ENCODE data around the gene M1AP.

M1AP gene

DNA sequence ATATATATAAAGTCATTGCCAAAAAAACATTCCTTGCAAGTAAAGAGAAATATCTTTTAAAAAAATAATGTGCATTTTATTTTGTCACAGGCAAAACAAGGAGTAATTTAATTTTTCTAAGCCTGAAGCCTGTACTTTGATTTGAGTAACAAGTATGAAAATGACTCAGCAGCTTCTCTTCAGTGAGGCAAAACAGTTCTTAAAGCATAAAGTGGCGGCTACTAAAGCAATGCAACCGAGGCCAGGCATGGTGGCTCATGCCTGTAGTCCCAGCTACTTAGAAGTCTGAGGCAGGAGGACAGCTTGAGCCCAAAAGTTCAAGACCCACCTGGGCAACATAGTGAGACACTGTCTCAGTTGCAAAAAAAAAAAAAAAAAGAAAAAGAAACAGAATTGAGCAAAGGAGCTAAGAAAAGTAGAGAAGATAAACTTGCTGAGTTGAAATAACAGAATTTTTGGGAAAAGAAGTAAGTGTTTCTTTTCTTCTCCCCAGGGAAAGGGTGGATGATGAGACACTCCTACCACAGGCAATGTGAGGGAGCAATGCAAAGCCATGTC lies 64.0 kb downstream of the M1AP start:
- TF ChIP-seq, protein P1, sequence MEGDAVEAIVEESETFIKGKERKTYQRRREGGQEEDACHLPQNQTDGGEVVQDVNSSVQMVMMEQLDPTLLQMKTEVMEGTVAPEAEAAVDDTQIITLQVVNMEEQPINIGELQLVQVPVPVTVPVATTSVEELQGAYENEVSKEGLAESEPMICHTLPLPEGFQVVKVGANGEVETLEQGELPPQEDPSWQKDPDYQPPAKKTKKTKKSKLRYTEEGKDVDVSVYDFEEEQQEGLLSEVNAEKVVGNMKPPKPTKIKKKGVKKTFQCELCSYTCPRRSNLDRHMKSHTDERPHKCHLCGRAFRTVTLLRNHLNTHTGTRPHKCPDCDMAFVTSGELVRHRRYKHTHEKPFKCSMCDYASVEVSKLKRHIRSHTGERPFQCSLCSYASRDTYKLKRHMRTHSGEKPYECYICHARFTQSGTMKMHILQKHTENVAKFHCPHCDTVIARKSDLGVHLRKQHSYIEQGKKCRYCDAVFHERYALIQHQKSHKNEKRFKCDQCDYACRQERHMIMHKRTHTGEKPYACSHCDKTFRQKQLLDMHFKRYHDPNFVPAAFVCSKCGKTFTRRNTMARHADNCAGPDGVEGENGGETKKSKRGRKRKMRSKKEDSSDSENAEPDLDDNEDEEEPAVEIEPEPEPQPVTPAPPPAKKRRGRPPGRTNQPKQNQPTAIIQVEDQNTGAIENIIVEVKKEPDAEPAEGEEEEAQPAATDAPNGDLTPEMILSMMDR (IDR thresholded peaks at IDR 0.05; ENCODE audit: insufficient read depth, missing control alignments): no peak
- FAIRE-seq: no peak
- DNase-seq (ENCODE audit: insufficient read length, low spot score): no peak

DNA sequence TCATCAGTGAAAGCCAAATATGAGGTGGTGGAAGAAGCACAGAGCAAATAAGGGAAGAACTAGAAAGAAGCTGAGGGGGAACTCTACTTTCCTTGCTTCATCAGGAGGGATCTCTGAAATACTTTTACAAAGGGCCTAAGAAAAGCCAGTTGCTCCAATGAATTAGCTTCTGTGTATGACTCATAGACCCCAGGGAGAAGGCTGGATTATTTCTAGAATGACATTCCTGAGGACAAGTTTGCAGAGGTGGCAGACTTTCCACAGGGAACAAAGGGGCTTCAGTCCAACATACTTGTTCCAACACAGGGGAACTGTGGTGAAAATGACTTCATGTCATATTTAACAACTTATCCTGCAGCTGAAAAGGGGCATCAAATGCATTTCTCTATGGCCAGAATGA lies 64.6 kb downstream of the M1AP start:
- TF ChIP-seq, protein P1 (IDR thresholded peaks at IDR 0.05; ENCODE audit: insufficient read depth, missing control alignments): no peak
- DNase-seq (ENCODE audit: insufficient read length, low spot score): no peak
- no peak for FAIRE-seq

DNA sequence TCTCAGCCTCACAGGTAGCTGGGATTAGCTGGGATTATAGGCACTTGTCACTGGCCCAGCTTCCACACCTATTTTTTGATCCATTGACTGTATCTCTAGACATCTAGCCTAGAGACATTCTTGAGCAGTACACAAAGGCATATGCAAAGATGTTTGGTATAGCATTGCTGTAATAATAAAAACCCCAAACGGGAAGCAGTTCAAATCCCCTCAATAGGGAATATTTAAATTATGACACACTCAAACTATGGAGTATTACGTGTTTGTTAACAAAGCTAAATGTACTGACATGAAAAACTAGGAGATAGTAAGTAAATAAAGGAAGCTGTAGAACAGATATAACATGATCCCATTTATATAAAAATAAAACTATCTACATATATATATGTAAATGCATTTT lies 65.9 kb downstream of the M1AP start:
- TF ChIP-seq, protein P1 (IDR thresholded peaks at IDR 0.05; ENCODE audit: insufficient read depth, missing control alignments): no peak
- DNase-seq (ENCODE audit: insufficient read length, low spot score) (no peak), FAIRE-seq (no peak)

DNA sequence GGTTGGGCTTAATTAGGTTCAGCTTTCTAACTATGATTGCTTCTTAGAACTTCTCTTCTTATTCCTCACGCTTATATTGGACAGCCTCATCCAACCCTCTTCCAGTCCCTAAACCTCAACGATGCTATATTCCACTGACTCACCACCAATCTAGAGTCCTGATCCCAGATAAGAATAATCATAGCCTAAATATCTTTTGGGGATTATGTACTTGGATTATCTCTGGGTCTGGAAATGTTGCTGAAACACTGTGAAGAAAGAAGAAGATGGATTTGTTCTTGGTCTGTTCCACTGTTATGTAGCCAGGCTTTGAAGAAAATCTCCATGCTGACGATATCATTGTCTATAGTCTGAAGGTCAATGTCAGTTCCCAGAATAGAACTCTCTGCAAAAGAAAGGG lies 66.7 kb downstream of the M1AP start:
- TF ChIP-seq, protein P1 (IDR thresholded peaks at IDR 0.05; ENCODE audit: insufficient read depth, missing control alignments): no peak
- DNase-seq (ENCODE audit: insufficient read length, low spot score): no peak
- no peak for FAIRE-seq

DNA sequence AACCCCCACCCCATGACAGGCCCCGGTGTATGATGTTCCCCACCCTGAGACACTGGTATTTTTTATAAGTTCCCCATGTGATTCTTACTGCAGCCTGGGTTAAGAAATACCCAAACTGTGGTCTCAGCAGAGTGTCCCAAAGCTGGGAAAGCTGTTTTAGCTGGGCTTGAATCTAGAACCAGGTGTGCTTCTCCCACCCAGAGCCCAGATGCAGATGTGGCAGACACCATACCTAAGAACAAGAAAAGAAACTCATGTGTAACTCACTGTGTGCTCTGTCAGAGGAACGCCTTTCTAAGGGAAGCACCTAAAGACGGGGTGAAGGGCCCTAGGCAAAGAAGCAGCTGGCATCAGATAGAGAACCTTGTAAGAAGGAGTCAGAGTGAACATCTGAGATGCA lies 69.7 kb downstream of the M1AP start:
- TF ChIP-seq, protein P1 (IDR thresholded peaks at IDR 0.05; ENCODE audit: insufficient read depth, missing control alignments): no peak
- FAIRE-seq: no peak
- DNase-seq (ENCODE audit: insufficient read length, low spot score): no peak

DNA sequence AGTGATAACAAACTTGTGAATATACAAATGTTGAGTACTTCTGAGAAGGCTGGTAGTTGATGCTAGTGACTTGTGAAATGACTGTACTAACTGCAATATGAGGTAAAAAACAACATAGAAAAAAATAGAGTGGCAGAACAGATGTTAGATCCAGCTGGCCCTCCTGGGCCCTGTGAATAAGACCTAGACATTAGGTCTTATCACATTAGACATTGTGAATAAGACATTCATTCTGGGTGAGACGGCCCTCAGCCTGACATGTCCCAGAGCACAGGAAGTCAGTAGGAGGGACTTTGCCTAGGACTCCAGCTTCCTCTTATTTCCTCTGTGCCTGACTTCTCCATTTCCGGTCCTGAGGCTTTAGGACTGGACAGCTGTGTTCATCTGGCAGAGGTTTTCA lies 70.7 kb downstream of the M1AP start:
- DNase-seq (ENCODE audit: insufficient read length, low spot score) (no peak), FAIRE-seq (no peak)
- TF ChIP-seq, protein P1 (IDR thresholded peaks at IDR 0.05; ENCODE audit: insufficient read depth, missing control alignments): no peak

DNA sequence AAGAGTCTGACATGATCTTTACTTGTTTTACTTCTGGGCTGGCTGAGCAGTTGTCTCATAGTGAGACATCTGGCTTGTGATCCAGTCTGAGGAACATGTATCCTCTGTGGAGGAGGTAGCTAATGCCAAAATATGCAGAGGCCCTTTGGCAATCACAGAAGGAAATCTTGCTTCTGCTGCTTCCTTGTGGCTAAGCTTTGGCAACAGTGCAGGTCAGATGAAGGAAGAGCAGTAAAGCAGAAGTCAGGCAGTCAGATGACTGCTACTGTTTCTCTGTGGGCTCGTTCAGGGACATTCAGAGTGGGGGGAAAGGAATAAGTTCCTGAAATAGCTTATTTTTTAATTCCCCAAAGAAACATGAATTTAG lies 71.3 kb downstream of the M1AP start:
- TF ChIP-seq, protein P1 (IDR thresholded peaks at IDR 0.05; ENCODE audit: insufficient read depth, missing control alignments): no peak
- DNase-seq (ENCODE audit: insufficient read length, low spot score) (no peak), FAIRE-seq (no peak)

Data from D721Med (cell line).